Measurements from ENCODE around the gene TMEM129.

GRCh38 chr4:1747603-1747967, 26.5 kb upstream of the TMEM129 start:
- TF ChIP-seq GATA2 (IDR thresholded peaks at IDR 0.05; ENCODE audit: low read depth, low read length), result no peak
- no peak for TF ChIP-seq GATA3 (IDR thresholded peaks at IDR 0.05; ENCODE audit: low read depth, low read length)

All from SH-SY5Y (cell line).